Tibial nerve (tissue), 3 donors: ENCODE data around the gene SLC39A11.
"Not testable (repeated sequence)": the region's sequence is repeated elsewhere in the genome, so short reads cannot be mapped to it uniquely, and the experiment has no call there.

ENCODE experiments used
- POLR2A ChIP-seq, 2 donors: fragments of 450-650 bp; IDR thresholded peaks; one replicate each; pipeline ENCODE4 v1.6.1; 2017; ENCODE audit warnings: antibody characterized with exemption in 2 of 2, mild to moderate bottlenecking in 2 of 2, moderate library complexity in 2 of 2
- TF ChIP-seq, protein P1 (sequence below), 5 experiments: fragments of 200-600 bp in 3 of 5; fragments of 450-650 bp in 2 of 5; sonication (generic) in 3 of 5; IDR thresholded peaks; one replicate each; pipeline ENCODE4 v1.5.1; 2016 to 2019; ENCODE audit warnings: antibody characterized with exemption in 5 of 5, mild to moderate bottlenecking in 3 of 5, moderate library complexity in 2 of 5

DNA sequence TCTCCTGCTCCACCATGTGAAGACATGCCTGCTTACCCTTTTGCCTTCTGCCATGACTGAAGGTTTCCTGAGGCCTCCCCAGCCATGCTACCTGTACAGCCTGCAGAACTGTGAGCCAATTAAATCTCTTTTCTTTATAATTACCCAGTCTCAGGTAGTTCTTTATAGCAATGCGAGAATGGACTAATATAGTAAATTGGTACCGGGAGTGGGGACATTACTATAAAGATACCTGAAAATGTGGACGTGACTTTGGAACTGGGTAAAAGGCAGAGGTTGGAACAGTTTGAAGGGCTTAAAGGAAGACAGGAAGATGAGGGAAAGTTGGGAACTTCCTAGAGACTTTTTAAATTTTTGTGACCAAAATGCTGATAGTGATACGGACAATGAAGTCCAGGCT lies 268.2 kb downstream of the SLC39A11 start:
- TF ChIP-seq POLR2A (IDR thresholded peaks at IDR 0.05) = not testable (repeated sequence)
- TF ChIP-seq, protein P1, sequence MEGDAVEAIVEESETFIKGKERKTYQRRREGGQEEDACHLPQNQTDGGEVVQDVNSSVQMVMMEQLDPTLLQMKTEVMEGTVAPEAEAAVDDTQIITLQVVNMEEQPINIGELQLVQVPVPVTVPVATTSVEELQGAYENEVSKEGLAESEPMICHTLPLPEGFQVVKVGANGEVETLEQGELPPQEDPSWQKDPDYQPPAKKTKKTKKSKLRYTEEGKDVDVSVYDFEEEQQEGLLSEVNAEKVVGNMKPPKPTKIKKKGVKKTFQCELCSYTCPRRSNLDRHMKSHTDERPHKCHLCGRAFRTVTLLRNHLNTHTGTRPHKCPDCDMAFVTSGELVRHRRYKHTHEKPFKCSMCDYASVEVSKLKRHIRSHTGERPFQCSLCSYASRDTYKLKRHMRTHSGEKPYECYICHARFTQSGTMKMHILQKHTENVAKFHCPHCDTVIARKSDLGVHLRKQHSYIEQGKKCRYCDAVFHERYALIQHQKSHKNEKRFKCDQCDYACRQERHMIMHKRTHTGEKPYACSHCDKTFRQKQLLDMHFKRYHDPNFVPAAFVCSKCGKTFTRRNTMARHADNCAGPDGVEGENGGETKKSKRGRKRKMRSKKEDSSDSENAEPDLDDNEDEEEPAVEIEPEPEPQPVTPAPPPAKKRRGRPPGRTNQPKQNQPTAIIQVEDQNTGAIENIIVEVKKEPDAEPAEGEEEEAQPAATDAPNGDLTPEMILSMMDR (IDR thresholded peaks at IDR 0.05) = not testable (repeated sequence)
